ENCODE data around the gene WDR47.

The WDR47 gene

GRCh38 chr1:109041621-109042468 lies at the start of gene WDR47:
TSS of gene WDR47 (minus strand) at chr1:109042102. CDS start at chr1:109023512, 18,590 bp downstream.
- DNase-seq (ENCODE audit: low read depth): peak; percentile 92

GRCh38 chr1:109091078-109091838 lies 49.4 kb upstream of the WDR47 start:
- no peak for DNase-seq (ENCODE audit: low read depth)

- DNase-seq (ENCODE audit: low read depth): peak; percentile 75
Measured at GRCh38 chr1:109090196-109091077, 48.5 kb upstream of the WDR47 start, which contains the start of gene TMEM167B. TSS of gene TMEM167B (plus strand) at chr1:109090764. CDS start at chr1:109090873, 109 bp downstream.

GRCh38 chr1:109089242-109090015 lies 47.5 kb upstream of the WDR47 start:
- DNase-seq (ENCODE audit: low read depth): peak; percentile 26

- no peak for DNase-seq (ENCODE audit: low read depth)
Measured at GRCh38 chr1:109084563-109085517, 42.9 kb upstream of the WDR47 start.

GRCh38 chr1:109083923-109084322 lies 42.0 kb upstream of the WDR47 start:
- DNase-seq (ENCODE audit: low read depth): no peak

GRCh38 chr1:109083501-109083900 lies 41.6 kb upstream of the WDR47 start:
- no peak for DNase-seq (ENCODE audit: low read depth)

GRCh38 chr1:109080441-109081082 lies 38.7 kb upstream of the WDR47 start:
- no peak for DNase-seq (ENCODE audit: low read depth)

- no peak for DNase-seq (ENCODE audit: low read depth)
Measured at GRCh38 chr1:109079240-109079622, 37.3 kb upstream of the WDR47 start.

- DNase-seq (ENCODE audit: low read depth): no peak
Measured at GRCh38 chr1:109078317-109078716, 36.4 kb upstream of the WDR47 start.

- DNase-seq (ENCODE audit: low read depth): peak; percentile 87
Measured at GRCh38 chr1:109075531-109076490, 33.9 kb upstream of the WDR47 start, which contains the start of gene TAF13. TSS of gene TAF13 (minus strand) at chr1:109076003. CDS start at chr1:109075947, 56 bp downstream.

GRCh38 chr1:109069294-109069693 lies 27.4 kb upstream of the WDR47 start:
- DNase-seq (ENCODE audit: low read depth): no peak

- DNase-seq (ENCODE audit: low read depth): no peak
Measured at GRCh38 chr1:109067883-109068282, 26.0 kb upstream of the WDR47 start.

GRCh38 chr1:109065137-109065536 lies 23.2 kb upstream of the WDR47 start:
- DNase-seq (ENCODE audit: low read depth): no peak

- DNase-seq (ENCODE audit: low read depth): no peak
Measured at GRCh38 chr1:109061183-109061582, 19.3 kb upstream of the WDR47 start.

- DNase-seq (ENCODE audit: low read depth): no peak
Measured at GRCh38 chr1:109060707-109061106, 18.8 kb upstream of the WDR47 start.

GRCh38 chr1:109059026-109059425 lies 17.1 kb upstream of the WDR47 start:
- no peak for DNase-seq (ENCODE audit: low read depth)

- DNase-seq (ENCODE audit: low read depth): no peak
Measured at GRCh38 chr1:109056064-109056463, 14.2 kb upstream of the WDR47 start.
